ENCODE data around the gene PSMB11. TPM values are rescaled to one million over a fixed set of nuclear protein-coding genes. Genes with fewer than 3 reads are reported as not detected.

Gene PSMB11
- total RNA-seq, 3 donors from 2014 or later: not detected

GRCh38 chr14:23020143-23021128 lies 21.6 kb upstream of the PSMB11 start:
- H3K36me3 ChIP-seq (ENCODE audit: low read depth): no peaks in the 10 kb centered on the region
- H3K9me3 ChIP-seq: no peaks in the 10 kb centered on the region
- ATAC-seq (no peak), DNase-seq (no peak)
- H3K4me1 ChIP-seq (ENCODE audit: low read depth): no peaks in the 10 kb centered on the region
- H3K4me3 ChIP-seq: no peak overlapping the region
- no peak for TF ChIP-seq CTCF (IDR thresholded peaks at IDR 0.05)
- intact Hi-C loops (cut with DNase I, micrococcal nuclease): no loop called here

- intact Hi-C loops (cut with DNase I, micrococcal nuclease): no loop called here
- no peak overlapping the region for H3K4me3 ChIP-seq
- no peaks in the 10 kb centered on the region for H3K36me3 ChIP-seq (ENCODE audit: low read depth)
- ATAC-seq: no peak
- no peaks in the 10 kb centered on the region for H3K9me3 ChIP-seq
- TF ChIP-seq CTCF (IDR thresholded peaks at IDR 0.05): no peak
- H3K4me1 ChIP-seq (ENCODE audit: low read depth): no peaks in the 10 kb centered on the region
- no peak for DNase-seq
Observed at GRCh38 chr14:23021434-23021833, 20.6 kb upstream of the PSMB11 start.

DNA sequence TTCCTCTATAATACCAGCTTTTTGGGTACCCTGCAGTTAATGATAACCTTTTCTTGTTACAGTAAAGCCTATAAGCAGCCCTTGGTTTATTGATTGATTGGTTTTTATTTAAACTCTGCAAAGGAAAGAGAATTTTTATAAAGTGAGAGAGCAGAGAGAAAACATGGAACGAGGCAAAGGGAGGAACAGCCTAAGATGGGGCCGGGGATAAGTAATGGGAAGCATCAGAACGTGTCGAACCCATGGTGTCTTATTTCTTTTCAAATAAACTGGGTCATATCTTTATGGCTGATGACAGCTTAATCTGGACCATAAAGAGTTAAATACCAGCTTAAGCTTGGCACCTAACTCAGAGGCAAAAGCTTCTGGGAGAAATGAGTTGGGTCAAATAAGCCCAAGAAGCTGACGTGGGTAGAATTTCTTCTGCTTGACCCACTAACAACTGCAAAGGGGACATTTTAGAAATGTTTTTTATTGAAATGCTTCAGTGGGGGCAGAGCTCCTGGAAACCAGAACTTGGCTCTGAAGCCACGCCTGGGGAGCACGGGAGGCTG lies 20.0 kb upstream of the PSMB11 start:
- no peak overlapping the region for H3K4me3 ChIP-seq
- no peak for ATAC-seq
- intact Hi-C loops (cut with DNase I, micrococcal nuclease): no loop called here
- H3K9me3 ChIP-seq: no peaks in the 10 kb centered on the region
- DNase-seq: no peak
- no peak for TF ChIP-seq CTCF (IDR thresholded peaks at IDR 0.05)
- H3K4me1 ChIP-seq (ENCODE audit: low read depth): no peaks in the 10 kb centered on the region
- no peaks in the 10 kb centered on the region for H3K36me3 ChIP-seq (ENCODE audit: low read depth)

DNA sequence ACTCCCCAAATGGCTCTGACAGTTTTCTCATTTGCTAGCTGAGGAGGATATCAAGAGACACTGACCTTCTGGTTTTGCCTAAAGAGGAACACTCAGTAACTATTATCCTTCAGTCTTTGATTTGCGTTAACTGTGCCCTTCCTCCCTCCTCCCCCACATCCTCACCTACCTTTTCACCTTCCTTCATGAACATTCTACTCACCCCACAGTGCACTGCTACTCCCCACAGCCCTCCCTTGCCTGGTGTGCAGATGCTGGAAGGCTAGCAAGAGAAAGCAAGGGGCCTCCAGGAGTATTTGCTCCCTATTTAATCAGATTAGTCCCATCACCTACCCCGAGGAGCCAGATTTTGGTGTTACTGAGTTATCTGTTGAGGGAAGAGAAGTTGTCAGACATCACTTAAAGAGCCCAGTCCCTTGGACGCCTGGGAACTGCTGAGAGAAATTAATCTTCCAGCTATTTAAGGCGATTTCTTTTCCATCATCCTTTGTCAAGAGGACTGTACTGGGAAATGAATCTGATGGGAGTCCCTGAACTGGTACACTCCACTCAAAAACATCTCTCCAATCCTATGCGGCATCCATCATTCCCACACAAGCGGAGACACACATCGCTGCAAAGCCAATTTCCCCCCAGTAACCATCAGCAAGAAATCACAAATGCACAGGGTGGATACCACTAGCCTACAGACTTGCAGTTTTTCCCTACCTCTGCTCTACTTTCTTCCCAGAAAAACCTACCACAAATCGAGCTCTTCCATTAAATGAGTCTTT lies 18.8 kb upstream of the PSMB11 start:
- intact Hi-C loops (cut with DNase I, micrococcal nuclease): no loop called here
- H3K4me3 ChIP-seq: no peak overlapping the region
- ATAC-seq: no peak
- DNase-seq: no peak
- no peaks in the 10 kb centered on the region for H3K9me3 ChIP-seq
- H3K36me3 ChIP-seq (ENCODE audit: low read depth): no peaks in the 10 kb centered on the region
- H3K4me1 ChIP-seq (ENCODE audit: low read depth): no peaks in the 10 kb centered on the region
- TF ChIP-seq CTCF (IDR thresholded peaks at IDR 0.05): no peak

- Histone ChIP-seq H3K4me3 (no peak overlapping the region), H3K36me3 (ENCODE audit: low read depth) (no peaks in the 10 kb centered on the region), H3K9me3 (no peaks in the 10 kb centered on the region), H3K4me1 (ENCODE audit: low read depth) (peaks cover 1% of the 10 kb centered on the region)
- ATAC-seq (no peak), DNase-seq (no peak)
- intact Hi-C loops (cut with DNase I, micrococcal nuclease): no loop called here
- no peak for TF ChIP-seq CTCF (IDR thresholded peaks at IDR 0.05)
Observed at GRCh38 chr14:23023795-23024152, 18.2 kb upstream of the PSMB11 start.
